ENCODE measurements around the gene CALML3. TPM values are rescaled to one million over a fixed set of nuclear protein-coding genes. Genes with fewer than 3 reads are reported as not detected.

The CALML3 gene
- total RNA-seq, 1 experiment from 2014 or later, result not detected

DNA sequence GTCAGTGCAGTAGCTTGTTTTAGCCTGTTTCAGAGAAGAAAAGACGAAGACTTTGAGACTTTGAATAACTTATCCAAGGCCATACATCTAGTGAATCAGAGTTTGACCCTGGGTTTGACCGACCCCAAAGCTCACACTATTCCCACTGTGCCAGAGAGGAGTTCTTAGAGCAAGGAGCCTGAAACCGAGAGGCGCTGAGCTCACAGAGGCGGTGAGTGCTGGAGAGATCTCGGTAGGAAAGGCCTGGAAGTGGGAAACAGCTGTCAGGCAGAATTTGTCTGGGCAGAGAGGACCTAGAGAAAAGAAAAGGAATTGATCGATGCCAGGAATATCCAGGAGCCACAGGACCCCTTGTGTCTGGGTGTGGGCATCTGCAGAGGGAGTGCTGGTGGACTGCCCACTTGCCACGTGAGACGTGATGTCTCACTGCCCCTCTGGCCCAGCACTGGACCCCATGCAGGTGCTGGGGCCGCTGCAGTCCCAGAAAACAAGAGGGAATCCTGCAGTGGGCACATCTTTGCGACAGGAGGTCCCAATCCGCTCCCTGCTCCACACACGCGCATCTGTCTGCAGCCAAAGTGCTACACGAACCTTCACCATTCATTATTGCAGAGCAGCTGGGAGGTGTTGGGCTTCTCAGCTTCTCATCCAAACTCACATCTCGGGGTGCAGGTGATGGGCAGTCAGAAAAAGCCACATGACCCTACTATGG is 6.2 kb downstream of the CALML3 start:
- BruUV-seq (replicated peaks), result no TSS peak
- POLR2A ChIA-PET (ENCODE audit: low non-redundant PET), result interaction anchor here (0.6 kb wide), 1 partner anchor 1804 kb away, joined by 3 read pairs; no protein-coding TSS in a partner anchor
- CTCF ChIA-PET, result no interaction called here
- no peak for TF ChIP-seq EZH2 (IDR thresholded peaks at IDR 0.05; ENCODE audit: borderline replicate concordance, low read depth, low read length, poor library complexity, severe bottlenecking)
- TF ChIP-seq, protein P1, sequence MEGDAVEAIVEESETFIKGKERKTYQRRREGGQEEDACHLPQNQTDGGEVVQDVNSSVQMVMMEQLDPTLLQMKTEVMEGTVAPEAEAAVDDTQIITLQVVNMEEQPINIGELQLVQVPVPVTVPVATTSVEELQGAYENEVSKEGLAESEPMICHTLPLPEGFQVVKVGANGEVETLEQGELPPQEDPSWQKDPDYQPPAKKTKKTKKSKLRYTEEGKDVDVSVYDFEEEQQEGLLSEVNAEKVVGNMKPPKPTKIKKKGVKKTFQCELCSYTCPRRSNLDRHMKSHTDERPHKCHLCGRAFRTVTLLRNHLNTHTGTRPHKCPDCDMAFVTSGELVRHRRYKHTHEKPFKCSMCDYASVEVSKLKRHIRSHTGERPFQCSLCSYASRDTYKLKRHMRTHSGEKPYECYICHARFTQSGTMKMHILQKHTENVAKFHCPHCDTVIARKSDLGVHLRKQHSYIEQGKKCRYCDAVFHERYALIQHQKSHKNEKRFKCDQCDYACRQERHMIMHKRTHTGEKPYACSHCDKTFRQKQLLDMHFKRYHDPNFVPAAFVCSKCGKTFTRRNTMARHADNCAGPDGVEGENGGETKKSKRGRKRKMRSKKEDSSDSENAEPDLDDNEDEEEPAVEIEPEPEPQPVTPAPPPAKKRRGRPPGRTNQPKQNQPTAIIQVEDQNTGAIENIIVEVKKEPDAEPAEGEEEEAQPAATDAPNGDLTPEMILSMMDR (conservative IDR thresholded peaks at IDR 0.05; ENCODE audit: low read depth, low read length), result no peak
- H3K9me3 ChIP-seq (ENCODE audit: low read depth, low read length, poor library complexity, severe bottlenecking), result no peaks in the 10 kb centered on the region
- no peak for DNase-seq (ENCODE audit: low spot score)
- H3K4me3 ChIP-seq (ENCODE audit: low read depth, low read length, poor library complexity, severe bottlenecking), result no peak overlapping the region
- H3K27ac ChIP-seq (ENCODE audit: low read depth, low read length, poor library complexity, severe bottlenecking), result no peak overlapping the region
- no peaks in the 10 kb centered on the region for H3K27me3 ChIP-seq (replicated peaks; ENCODE audit: insufficient read depth, low read depth, low read length, poor library complexity)
- intact Hi-C loops (cut with micrococcal nuclease; ENCODE audit: unreplicated experiment), result no loop called here
- no peaks in the 10 kb centered on the region for H3K4me1 ChIP-seq (ENCODE audit: insufficient read depth, low read length, poor library complexity, severe bottlenecking)
- no peaks in the 10 kb centered on the region for H3K36me3 ChIP-seq (ENCODE audit: insufficient read depth, low read length, poor library complexity, severe bottlenecking)

DNA sequence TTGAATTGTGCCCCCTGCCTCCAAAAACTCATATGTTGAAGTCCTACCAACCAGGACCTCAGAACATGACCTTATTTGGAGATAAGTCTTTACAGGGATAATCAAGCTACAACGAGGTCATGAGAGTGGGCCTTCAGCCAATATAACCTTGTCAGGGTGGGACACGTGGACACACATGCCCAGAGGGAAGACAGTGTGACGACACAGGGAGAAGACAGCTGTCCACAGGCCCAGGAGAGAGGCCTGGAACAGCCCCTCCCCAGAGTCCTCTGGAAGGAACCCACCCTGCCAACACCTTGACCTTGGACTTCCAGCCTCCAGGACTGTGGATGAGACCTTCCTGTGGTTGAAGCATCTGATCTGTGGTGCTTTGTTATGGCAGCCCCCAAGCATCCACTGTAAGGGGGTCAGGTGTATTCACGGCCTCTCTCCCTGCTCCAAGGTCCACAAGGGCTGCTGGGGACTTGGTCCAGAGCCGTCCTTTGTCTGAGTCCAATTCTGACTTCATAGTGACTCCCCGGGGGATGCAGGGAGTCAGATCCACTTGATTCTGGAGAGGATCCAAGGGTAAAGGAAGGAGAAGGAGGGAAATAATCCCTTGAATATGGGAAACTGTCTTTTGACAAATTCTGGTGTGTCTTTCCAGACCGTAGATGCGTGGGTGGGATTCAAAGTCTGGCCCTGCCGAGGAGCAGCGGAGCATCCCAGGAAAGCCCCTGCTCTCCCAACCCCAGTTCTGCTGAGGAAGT is 7.0 kb downstream of the CALML3 start:
- BruUV-seq (replicated peaks), result no TSS peak
- H3K4me3 ChIP-seq (ENCODE audit: low read depth, low read length, poor library complexity, severe bottlenecking), result no peak overlapping the region
- H3K27me3 ChIP-seq (replicated peaks; ENCODE audit: insufficient read depth, low read depth, low read length, poor library complexity), result no peaks in the 10 kb centered on the region
- DNase-seq (ENCODE audit: low spot score), result no peak
- ChIA-PET CTCF (no interaction called here), POLR2A (ENCODE audit: low non-redundant PET) (interaction anchor here (0.6 kb wide), 1 partner anchor 48 kb away, joined by 3 read pairs; no protein-coding TSS in a partner anchor)
- TF ChIP-seq, protein P1 (conservative IDR thresholded peaks at IDR 0.05; ENCODE audit: low read depth, low read length), result no peak
- no peak for TF ChIP-seq EZH2 (IDR thresholded peaks at IDR 0.05; ENCODE audit: borderline replicate concordance, low read depth, low read length, poor library complexity, severe bottlenecking)
- no peaks in the 10 kb centered on the region for H3K36me3 ChIP-seq (ENCODE audit: insufficient read depth, low read length, poor library complexity, severe bottlenecking)
- no peaks in the 10 kb centered on the region for H3K9me3 ChIP-seq (ENCODE audit: low read depth, low read length, poor library complexity, severe bottlenecking)
- H3K27ac ChIP-seq (ENCODE audit: low read depth, low read length, poor library complexity, severe bottlenecking), result no peak overlapping the region
- H3K4me1 ChIP-seq (ENCODE audit: insufficient read depth, low read length, poor library complexity, severe bottlenecking), result no peaks in the 10 kb centered on the region
- intact Hi-C loops (cut with micrococcal nuclease; ENCODE audit: unreplicated experiment), result no loop called here

DNA sequence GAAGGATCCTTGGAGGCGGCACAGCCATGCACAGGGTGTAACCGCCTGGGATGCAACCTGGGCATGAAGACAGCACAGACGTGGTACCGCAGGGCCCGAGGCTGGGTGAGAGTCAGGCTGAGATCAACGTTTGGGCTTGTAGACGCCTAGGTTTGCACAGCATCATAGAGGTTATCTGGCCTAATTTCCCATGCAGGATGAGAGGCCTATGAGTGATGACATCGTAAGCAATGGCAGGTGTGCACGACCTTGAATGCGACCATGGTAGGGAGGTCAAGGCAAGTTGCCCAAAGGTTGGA is 7.5 kb downstream of the CALML3 start:
- Histone ChIP-seq H3K36me3 (ENCODE audit: insufficient read depth, low read length, poor library complexity, severe bottlenecking) (no peaks in the 10 kb centered on the region), H3K27me3 (replicated peaks; ENCODE audit: insufficient read depth, low read depth, low read length, poor library complexity) (no peaks in the 10 kb centered on the region), H3K4me3 (ENCODE audit: low read depth, low read length, poor library complexity, severe bottlenecking) (no peak overlapping the region), H3K4me1 (ENCODE audit: insufficient read depth, low read length, poor library complexity, severe bottlenecking) (no peaks in the 10 kb centered on the region), H3K27ac (ENCODE audit: low read depth, low read length, poor library complexity, severe bottlenecking) (no peak overlapping the region), H3K9me3 (ENCODE audit: low read depth, low read length, poor library complexity, severe bottlenecking) (no peaks in the 10 kb centered on the region)
- TF ChIP-seq, protein P1 (conservative IDR thresholded peaks at IDR 0.05; ENCODE audit: low read depth, low read length), result no peak
- no peak for TF ChIP-seq EZH2 (IDR thresholded peaks at IDR 0.05; ENCODE audit: borderline replicate concordance, low read depth, low read length, poor library complexity, severe bottlenecking)
- no TSS peak for BruUV-seq (replicated peaks)
- DNase-seq (ENCODE audit: low spot score), result no peak
- intact Hi-C loops (cut with micrococcal nuclease; ENCODE audit: unreplicated experiment), result no loop called here
- ChIA-PET CTCF (no interaction called here), POLR2A (ENCODE audit: low non-redundant PET) (no interaction called here)

Data from A673 (cell line).